ENCODE data around the gene VEGFA.

GRCh38 chr6:43789447-43789846 lies 19.4 kb downstream of the VEGFA start:
- TF ChIP-seq CTCF (conservative IDR thresholded peaks at IDR 0.05; ENCODE audit: low read length) (no peak), EZH2phosphoT487 (IDR thresholded peaks at IDR 0.05; ENCODE audit: borderline replicate concordance) (no peak)

Measured in Loucy (cell line).